Stomach (tissue), 9 donors: ENCODE data around the gene FOXN3. TPM values are rescaled to one million over a fixed set of nuclear protein-coding genes. Genes with fewer than 3 reads are reported as not detected.

ENCODE experiments used
- DNase-seq, 2 donors: peaks; one replicate each; pipeline versions ENCODE4 v3.0.0 to v3.0.0-alpha.2; 2013 to 2019
- H3K27ac ChIP-seq, 5 donors: fragments of 200-600 bp in 4 of 5; sonication (generic) in 4 of 5; one replicate each; pipeline ENCODE4 v1.5.1; 2013 to 2019; ENCODE audit warnings: mild to moderate bottlenecking in 1 of 5, moderate library complexity in 1 of 5
- H3K27me3 ChIP-seq, 3 donors: fragments of 200-600 bp; sonication (generic); one replicate each; pipeline ENCODE4 v1.5.1; 2017 to 2019; ENCODE audit warnings: mixed run types in 1 of 3
- H3K36me3 ChIP-seq, 4 donors: fragments of 200-600 bp; sonication (generic); 1 replicate in 3 of 4; 2 replicates in 1 of 4; pipeline ENCODE4 v1.5.1; 2016 to 2019
- H3K4me1 ChIP-seq, 4 donors: fragments of 200-600 bp; sonication (generic); one replicate each; pipeline ENCODE4 v1.5.1; 2016 to 2019
- H3K4me3 ChIP-seq, 4 donors: fragments of 200-600 bp; sonication (generic) in 3 of 4; one replicate each; pipeline ENCODE4 v1.5.1; 2016 to 2019; ENCODE audit warnings: mild to moderate bottlenecking in 1 of 4
- H3K9me3 ChIP-seq, 4 donors: fragments of 200-600 bp; sonication (generic); one replicate each; pipeline ENCODE4 v1.5.1; 2016 to 2019
- EP300 ChIP-seq: sonication (generic); formaldehyde crosslinking; IDR thresholded peaks from one replicate; pipeline ENCODE4 v1.6.1; 2017; ENCODE audit warnings: antibody characterized with exemption
- POLR2A ChIP-seq, 4 donors: fragments of 450-650 bp; IDR thresholded peaks; one replicate each; pipeline ENCODE4 v1.6.1; 2016; ENCODE audit warnings: antibody characterized with exemption in 4 of 4, control low read depth in 2 of 4, mild to moderate bottlenecking in 1 of 4, moderate library complexity in 1 of 4
- POLR2AphosphoS5 ChIP-seq, 3 donors: sonication (generic); formaldehyde crosslinking; IDR thresholded peaks; one replicate each; pipeline ENCODE4 v1.6.1; 2016; ENCODE audit warnings: antibody characterized with exemption in 3 of 3
- WGBS, 5 donors: extraction: QIAGEN DNeasy Blood & Tissue Kit in 3 of 5; methylation state at CpG; one replicate each; pipeline versions ENCODE4 v1.1.5 to v1.1.7; 2013 to 2018; 5-methylcytosine and 5-hydroxymethylcytosine counted together
- intact Hi-C: fragments of 100-400 bp; cut with DNase I; formaldehyde crosslinking; loops from one replicate; pipeline ENCODE4 v1.15.1; 2023; ENCODE audit warnings: low total_unique reads
- polyA plus RNA-seq, 3 donors: library from polyadenylated mRNA; stranded (reverse); fragments of 200-250 nt; gene quantifications; one replicate each; pipeline ENCODE4 v1.2.3, GENCODE V29; 2013
- total RNA-seq, 5 donors: library from RNA; depleted of rRNA; stranded (reverse); fragments of >200 nt; gene quantifications; one replicate each; pipeline versions ENCODE4 v1.1.0 to v1.2.3, GENCODE V29; 2014 to 2016
- TF ChIP-seq, protein P1 (sequence below), 7 experiments: fragments of 450-650 bp in 4 of 7; fragments of 200-600 bp in 3 of 7; sonication (generic) in 3 of 7; IDR thresholded peaks; one replicate each; pipeline ENCODE4 v1.5.1; 2016 to 2019; ENCODE audit warnings: antibody characterized with exemption in 7 of 7, control low read depth in 2 of 7, mild to moderate bottlenecking in 1 of 7
- donor health status: healthy with polysubstance abuse.
- donor health status: Bipolar disorder and iron deficiency.
- donor health status: healthy.

FOXN3 gene
- total and polyA plus RNA-seq, 8 donors = 12.5 to 126 (median 56.6) TPM

DNA sequence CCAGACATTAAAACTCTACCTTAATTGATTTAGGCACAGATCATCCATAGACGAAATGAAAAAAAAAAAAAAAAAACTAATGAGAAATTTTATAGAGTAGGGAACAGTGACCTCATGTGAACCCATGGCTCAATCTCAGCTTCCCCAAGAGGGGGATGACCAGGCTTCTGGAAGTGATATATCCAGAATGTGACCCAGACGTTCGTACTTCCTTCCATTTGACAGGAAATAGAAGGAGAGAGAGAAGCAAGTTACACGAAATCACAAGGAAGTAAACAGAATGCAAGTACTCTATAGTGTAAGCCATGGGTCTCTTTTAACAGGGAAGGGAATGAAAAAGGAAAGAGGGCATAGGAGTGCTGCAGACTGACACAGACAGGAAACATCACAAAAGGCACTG lies 10.1 kb downstream of the FOXN3 start:
- Histone ChIP-seq H3K27me3 (no peaks in the 10 kb centered on the region), H3K4me1 (peaks cover 41 to 71% (median 49%) of the 10 kb centered on the region in 4 donors), H3K36me3 (peaks cover 10 to 36% (median 30%) of the 10 kb centered on the region in 4 donors), H3K9me3 (no peaks in the 10 kb centered on the region), H3K27ac (peak overlapping the region in 1 of 5 donors; percentile 43), H3K4me3 (no peak overlapping the region)
- intact Hi-C loops = no loop called here
- TF ChIP-seq EP300 = no peak
- TF ChIP-seq POLR2A (IDR thresholded peaks at IDR 0.05) = no peak
- TF ChIP-seq POLR2AphosphoS5 (IDR thresholded peaks at IDR 0.05) = no peak
- TF ChIP-seq, protein P1, sequence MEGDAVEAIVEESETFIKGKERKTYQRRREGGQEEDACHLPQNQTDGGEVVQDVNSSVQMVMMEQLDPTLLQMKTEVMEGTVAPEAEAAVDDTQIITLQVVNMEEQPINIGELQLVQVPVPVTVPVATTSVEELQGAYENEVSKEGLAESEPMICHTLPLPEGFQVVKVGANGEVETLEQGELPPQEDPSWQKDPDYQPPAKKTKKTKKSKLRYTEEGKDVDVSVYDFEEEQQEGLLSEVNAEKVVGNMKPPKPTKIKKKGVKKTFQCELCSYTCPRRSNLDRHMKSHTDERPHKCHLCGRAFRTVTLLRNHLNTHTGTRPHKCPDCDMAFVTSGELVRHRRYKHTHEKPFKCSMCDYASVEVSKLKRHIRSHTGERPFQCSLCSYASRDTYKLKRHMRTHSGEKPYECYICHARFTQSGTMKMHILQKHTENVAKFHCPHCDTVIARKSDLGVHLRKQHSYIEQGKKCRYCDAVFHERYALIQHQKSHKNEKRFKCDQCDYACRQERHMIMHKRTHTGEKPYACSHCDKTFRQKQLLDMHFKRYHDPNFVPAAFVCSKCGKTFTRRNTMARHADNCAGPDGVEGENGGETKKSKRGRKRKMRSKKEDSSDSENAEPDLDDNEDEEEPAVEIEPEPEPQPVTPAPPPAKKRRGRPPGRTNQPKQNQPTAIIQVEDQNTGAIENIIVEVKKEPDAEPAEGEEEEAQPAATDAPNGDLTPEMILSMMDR (IDR thresholded peaks at IDR 0.05) = no peak
- WGBS, 5 donors = 13 to 17% (median 15%) methylated on average over 4 of the region's 4 CpGs
- no peak for DNase-seq

DNA sequence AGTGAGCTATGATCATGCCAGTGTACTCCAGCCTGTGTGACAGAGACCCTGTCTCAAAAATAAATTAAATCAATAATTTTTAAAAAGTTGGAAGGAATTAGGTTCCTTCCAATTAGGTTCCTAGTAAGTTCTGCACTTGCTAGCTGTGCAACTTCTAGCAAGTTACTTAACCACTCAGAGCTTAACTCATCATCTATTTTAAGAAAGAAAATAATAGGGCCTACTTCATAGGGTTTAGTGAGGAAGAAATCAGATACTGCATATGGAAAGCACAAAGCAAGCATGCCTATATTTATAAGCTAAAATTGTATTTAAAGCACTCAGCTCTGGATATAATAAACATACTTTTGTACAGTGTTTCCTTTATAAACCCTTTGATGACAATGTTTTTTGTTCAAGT lies 10.7 kb downstream of the FOXN3 start:
- no peak for DNase-seq
- H3K4me1 ChIP-seq = peaks cover 41 to 72% (median 53%) of the 10 kb centered on the region in 4 donors
- TF ChIP-seq POLR2A (IDR thresholded peaks at IDR 0.05) = no peak

DNA sequence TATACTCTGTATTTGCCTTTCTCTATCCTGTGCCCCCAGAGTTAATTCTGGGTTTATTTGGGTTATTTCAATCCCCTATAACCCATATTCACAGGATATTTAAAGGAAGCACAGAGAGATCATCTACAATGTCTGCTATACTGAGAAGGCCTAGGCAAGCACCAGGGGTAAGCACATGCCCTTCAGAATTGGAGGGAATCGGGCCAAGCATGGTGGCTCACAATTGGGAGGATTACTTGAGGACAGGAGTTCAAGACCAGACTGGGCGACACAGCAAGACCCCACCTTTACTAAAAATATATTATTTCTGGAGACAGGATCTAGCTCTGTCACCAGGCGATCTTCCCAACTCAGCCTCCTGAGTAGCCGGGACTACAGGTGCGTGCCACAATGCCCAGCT lies 11.3 kb downstream of the FOXN3 start:
- 84 to 95% (median 87%) methylated on average over 5 of the region's 5 CpGs for WGBS, 5 donors
- Histone ChIP-seq H3K4me3 (no peak overlapping the region), H3K27me3 (no peaks in the 10 kb centered on the region), H3K4me1 (peaks cover 39 to 73% (median 48%) of the 10 kb centered on the region in 4 donors), H3K27ac (no peak overlapping the region), H3K9me3 (no peaks in the 10 kb centered on the region), H3K36me3 (peaks cover 0 to 25% (median 17%) of the 10 kb centered on the region in 4 donors)
- intact Hi-C loops = no loop called here
- no peak for DNase-seq
- TF ChIP-seq, protein P1 (IDR thresholded peaks at IDR 0.05) = no peak
- TF ChIP-seq POLR2A (IDR thresholded peaks at IDR 0.05) (no peak), EP300 (no peak), POLR2AphosphoS5 (IDR thresholded peaks at IDR 0.05) (no peak)

More for the DNA sequence above, 10.7 kb downstream of the FOXN3 start:
- Histone ChIP-seq H3K27me3 (no peaks in the 10 kb centered on the region), H3K4me3 (no peak overlapping the region), H3K9me3 (no peaks in the 10 kb centered on the region), H3K27ac (no peak overlapping the region), H3K36me3 (peaks cover 6 to 30% (median 24%) of the 10 kb centered on the region in 4 donors)
- intact Hi-C loops = no loop called here

DNA sequence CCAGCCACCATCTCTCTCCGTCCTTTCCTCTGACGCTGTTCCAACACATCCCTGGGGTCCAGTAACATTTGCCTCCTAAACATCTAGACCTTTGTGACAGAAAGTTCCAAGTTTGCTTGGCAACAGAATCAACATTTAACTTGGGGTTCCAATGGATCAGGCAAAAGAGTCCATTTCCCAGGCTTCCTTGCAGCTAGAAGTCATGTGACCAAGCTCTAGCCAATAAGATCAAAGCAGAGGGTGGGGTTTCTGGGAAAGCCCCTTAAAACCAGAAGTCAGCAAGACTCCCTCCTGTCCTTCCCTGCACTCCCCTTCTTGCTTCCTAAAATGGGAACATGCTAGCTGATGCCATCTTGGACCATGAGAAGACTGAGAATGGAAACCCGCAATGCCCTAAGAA lies 14.7 kb downstream of the FOXN3 start:
- intact Hi-C loops = no loop called here
- Histone ChIP-seq H3K27me3 (no peaks in the 10 kb centered on the region), H3K27ac (no peak overlapping the region), H3K4me3 (no peak overlapping the region), H3K36me3 (peaks cover 0 to 25% (median 12%) of the 10 kb centered on the region in 4 donors), H3K9me3 (no peaks in the 10 kb centered on the region), H3K4me1 (peaks cover 18 to 65% (median 35%) of the 10 kb centered on the region in 4 donors)
- WGBS, 5 donors = 85 to 93% (median 87%) methylated on average over 3 of the region's 3 CpGs
- DNase-seq = no peak
- no peak for TF ChIP-seq EP300
- TF ChIP-seq, protein P1 (IDR thresholded peaks at IDR 0.05) = no peak
- no peak for TF ChIP-seq POLR2AphosphoS5 (IDR thresholded peaks at IDR 0.05)
- no peak for TF ChIP-seq POLR2A (IDR thresholded peaks at IDR 0.05)

DNA sequence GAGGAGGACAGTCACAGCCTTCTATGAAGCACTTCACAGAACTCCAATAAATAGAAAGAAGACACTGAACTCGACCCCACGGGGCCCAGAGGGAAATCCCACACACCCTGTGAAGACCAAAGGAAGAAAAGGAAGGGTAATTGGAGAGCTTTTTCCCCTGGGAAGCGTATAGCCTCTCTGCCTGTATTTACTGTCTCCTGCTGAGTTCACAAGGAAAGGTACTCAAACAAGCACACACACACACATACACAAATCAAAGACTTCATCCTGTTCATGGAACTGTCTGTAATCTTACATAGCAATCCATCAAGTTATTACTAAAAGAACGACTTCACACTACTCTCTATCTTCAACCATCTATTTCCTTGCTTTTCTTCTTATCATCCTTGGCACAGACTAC lies 15.3 kb downstream of the FOXN3 start:
- intact Hi-C loops = no loop called here
- Histone ChIP-seq H3K4me1 (peaks cover 13 to 59% (median 31%) of the 10 kb centered on the region in 4 donors), H3K9me3 (no peaks in the 10 kb centered on the region), H3K4me3 (no peak overlapping the region), H3K27ac (no peak overlapping the region), H3K36me3 (peaks cover 0 to 25% (median 12%) of the 10 kb centered on the region in 4 donors), H3K27me3 (no peaks in the 10 kb centered on the region)
- DNase-seq = no peak
- WGBS, 5 donors = 51 to 70% (median 60%) methylated on average over 4 of the region's 4 CpGs
- no peak for TF ChIP-seq EP300
- TF ChIP-seq POLR2A (IDR thresholded peaks at IDR 0.05) = no peak
- TF ChIP-seq, protein P1 (IDR thresholded peaks at IDR 0.05) = no peak
- TF ChIP-seq POLR2AphosphoS5 (IDR thresholded peaks at IDR 0.05) = no peak
